ENCODE results near the gene SCNN1G. TPM values are rescaled to one million over a fixed set of nuclear protein-coding genes. Genes with fewer than 3 reads are reported as not detected.

SCNN1G gene
- total and polyA plus RNA-seq, 2 of the 4 experiments (the other 2 are of a cell fraction): not detected

DNA sequence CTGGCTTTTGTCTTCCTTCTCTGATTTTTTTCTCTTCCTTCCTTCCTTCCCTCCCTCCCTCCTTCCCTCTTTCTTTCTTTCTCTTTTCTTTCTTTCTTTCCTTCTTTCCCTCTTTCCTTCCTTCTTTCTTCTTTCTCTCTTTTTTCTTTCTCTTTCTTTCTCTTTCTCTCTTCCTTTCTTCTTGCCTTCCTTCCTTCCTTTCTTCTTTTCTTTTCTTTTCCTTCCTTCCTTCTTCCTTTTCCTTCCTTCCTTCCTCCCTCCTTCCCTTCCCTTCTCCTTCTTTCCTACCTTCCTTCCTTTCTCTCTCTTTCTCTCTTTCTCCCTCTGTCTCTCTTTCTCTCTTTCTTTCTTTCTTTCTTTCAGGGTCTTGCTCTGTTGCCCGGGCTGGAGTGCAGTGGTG, 54.4 kb downstream of the SCNN1G start:
- H3K27me3 ChIP-seq (ENCODE audit: control insufficient read depth, insufficient read depth, low read length): no peaks in the 10 kb centered on the region
- DNase-seq (no peak), ATAC-seq (ENCODE audit: low read depth) (no peak)
- no peak overlapping the region for H4K91ac ChIP-seq (ENCODE audit: insufficient read depth, low read depth, low read length)
- no peak overlapping the region for H3K27ac ChIP-seq (ENCODE audit: insufficient read depth, low read length)
- 60% methylated on average over 1 of the region's 1 CpG; no CpG with 5 or more reads in 1 of the 2 experiments for WGBS, 2 experiments (ENCODE audit: extremely low coverage in 2 of 2, insufficient read length in 1 of 2)
- no peak overlapping the region for H3K18ac ChIP-seq (ENCODE audit: low read depth, low read length)
- intact Hi-C loops (cut with micrococcal nuclease) (no loop called here), in situ Hi-C loops (cut with MboI; ENCODE audit: low sequenced_read_pairs) (no loop called here), dilution Hi-C loops (cut with HindIII; ENCODE audit: low sequenced_read_pairs, unreplicated experiment) (no loop called here)
- no peaks in the 10 kb centered on the region for H3K9me1 ChIP-seq (ENCODE audit: insufficient read depth, low read length)
- no peak overlapping the region for H2BK120ac ChIP-seq (ENCODE audit: low read depth, low read length)
- H3K23ac ChIP-seq (ENCODE audit: low read depth, low read length): no peak overlapping the region
- ChIA-PET POLR2A (ENCODE audit: unreplicated experiment) (no interaction called here), CTCF (no interaction called here)
- no peaks in the 10 kb centered on the region for H3K36me3 ChIP-seq (ENCODE audit: control insufficient read depth, insufficient read depth, low read length)
- no peak overlapping the region for H4K5ac ChIP-seq (ENCODE audit: low read depth, low read length)
- H3K9me3 ChIP-seq (ENCODE audit: control insufficient read depth, insufficient read depth, low read length): no peaks in the 10 kb centered on the region
- no peak overlapping the region for H3K4me3 ChIP-seq (ENCODE audit: insufficient read depth, low read depth, low read length)
- H4K8ac ChIP-seq (ENCODE audit: low read depth in 2 of 2, low read length in 2 of 2): no peak overlapping the region
- H3K56ac ChIP-seq (ENCODE audit: extremely low read depth, insufficient read depth, low read length): no peak overlapping the region
- no peaks in the 10 kb centered on the region for H3K79me1 ChIP-seq (ENCODE audit: low read depth in 1 of 2, low read length in 2 of 2)
- H4K20me1 ChIP-seq (ENCODE audit: insufficient read depth, low read length): no peaks in the 10 kb centered on the region
- no peak overlapping the region for H3K9ac ChIP-seq (ENCODE audit: low read depth, low read length)
- no peak overlapping the region for H2BK20ac ChIP-seq (ENCODE audit: low read depth, low read length)
- no peak overlapping the region for H2BK5ac ChIP-seq (ENCODE audit: low read depth, low read length, poor library complexity, severe bottlenecking)
- H2BK15ac ChIP-seq (ENCODE audit: low read depth, low read length): no peak overlapping the region
- no peak overlapping the region for H2AFZ ChIP-seq (replicated peaks; ENCODE audit: low read length, poor library complexity)
- H3K14ac ChIP-seq (replicated peaks; ENCODE audit: low read depth, low read length): no peak overlapping the region
- BruUV-seq (replicated peaks): no TSS peak
- no peak for TF ChIP-seq POLR2A (IDR thresholded peaks at IDR 0.05; ENCODE audit: low read depth, low read length)
- TF ChIP-seq RFX5 (IDR thresholded peaks at IDR 0.05; ENCODE audit: low read depth, low read length): no peak
- TF ChIP-seq FOS (IDR thresholded peaks at IDR 0.05; ENCODE audit: low read depth, low read length): no peak
- no peak for TF ChIP-seq RCOR1 (IDR thresholded peaks at IDR 0.05; ENCODE audit: insufficient replicate concordance, low read length)
- TF ChIP-seq CHD1 (IDR thresholded peaks at IDR 0.05; ENCODE audit: low read depth, low read length): no peak
- no peak for TF ChIP-seq RAD21 (IDR thresholded peaks at IDR 0.05; ENCODE audit: low read length)
- no peak for TF ChIP-seq CEBPB (IDR thresholded peaks at IDR 0.05; ENCODE audit: low read depth, low read length)
- TF ChIP-seq, protein P1, sequence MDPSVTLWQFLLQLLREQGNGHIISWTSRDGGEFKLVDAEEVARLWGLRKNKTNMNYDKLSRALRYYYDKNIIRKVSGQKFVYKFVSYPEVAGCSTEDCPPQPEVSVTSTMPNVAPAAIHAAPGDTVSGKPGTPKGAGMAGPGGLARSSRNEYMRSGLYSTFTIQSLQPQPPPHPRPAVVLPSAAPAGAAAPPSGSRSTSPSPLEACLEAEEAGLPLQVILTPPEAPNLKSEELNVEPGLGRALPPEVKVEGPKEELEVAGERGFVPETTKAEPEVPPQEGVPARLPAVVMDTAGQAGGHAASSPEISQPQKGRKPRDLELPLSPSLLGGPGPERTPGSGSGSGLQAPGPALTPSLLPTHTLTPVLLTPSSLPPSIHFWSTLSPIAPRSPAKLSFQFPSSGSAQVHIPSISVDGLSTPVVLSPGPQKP (IDR thresholded peaks at IDR 0.05; ENCODE audit: borderline replicate concordance, low read depth, low read length): no peak
- TF ChIP-seq, protein P2, sequence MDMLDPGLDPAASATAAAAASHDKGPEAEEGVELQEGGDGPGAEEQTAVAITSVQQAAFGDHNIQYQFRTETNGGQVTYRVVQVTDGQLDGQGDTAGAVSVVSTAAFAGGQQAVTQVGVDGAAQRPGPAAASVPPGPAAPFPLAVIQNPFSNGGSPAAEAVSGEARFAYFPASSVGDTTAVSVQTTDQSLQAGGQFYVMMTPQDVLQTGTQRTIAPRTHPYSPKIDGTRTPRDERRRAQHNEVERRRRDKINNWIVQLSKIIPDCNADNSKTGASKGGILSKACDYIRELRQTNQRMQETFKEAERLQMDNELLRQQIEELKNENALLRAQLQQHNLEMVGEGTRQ (IDR thresholded peaks at IDR 0.05; ENCODE audit: low read depth, low read length): no peak
- TF ChIP-seq BHLHE40 (IDR thresholded peaks at IDR 0.05; ENCODE audit: low read depth, low read length): no peak
- no peak for TF ChIP-seq MXI1 (IDR thresholded peaks at IDR 0.05; ENCODE audit: borderline replicate concordance, low read depth, low read length)
- no peak overlapping the region for H2AK9ac ChIP-seq (replicated peaks; ENCODE audit: low read depth, low read length, poor library complexity)
- H3K4me2 ChIP-seq (ENCODE audit: low read depth, low read length): no peak overlapping the region
- H3K4me1 ChIP-seq (ENCODE audit: control insufficient read depth, insufficient read depth, low read length): no peaks in the 10 kb centered on the region
- no peak overlapping the region for H3K4ac ChIP-seq (ENCODE audit: low read depth, low read length)
- no peak overlapping the region for H2AK5ac ChIP-seq (ENCODE audit: low read depth, low read length)

Measured in IMR-90 (cell line).